Cardiac septum (tissue), 1 donor: ENCODE data around the gene ZNF346. TPM values are rescaled to one million over a fixed set of nuclear protein-coding genes. Genes with fewer than 3 reads are reported as not detected.
"Not testable (repeated sequence)": the region's sequence is repeated elsewhere in the genome, so short reads cannot be mapped to it uniquely, and the experiment has no call there.

Experiments used
- DNase-seq: peaks from one replicate; pipeline ENCODE4 v3.0.0-alpha.2; 2020; ENCODE audit warnings: low spot score
- intact Hi-C: fragments of 100-400 bp; cut with DNase I; formaldehyde crosslinking; loops from one replicate; pipeline ENCODE4 v1.14.0; 2022
- long read RNA-seq: library from polyadenylated mRNA; unstranded; transcript quantifications from one replicate; pipeline ENCODE4 v2.0.0, GENCODE V29; 2021
- total RNA-seq: library from RNA; stranded (reverse); fragmentation: NEBNext Ultra II Directional; extraction: Animal tissue kit (Norgen Biotek cat#: 25700); gene quantifications from one replicate; pipeline ENCODE4 v1.2.1, GENCODE V29; 2021
- donor health status: DM: no; HTN: no; CAD: no.

The ZNF346 gene, protein sequence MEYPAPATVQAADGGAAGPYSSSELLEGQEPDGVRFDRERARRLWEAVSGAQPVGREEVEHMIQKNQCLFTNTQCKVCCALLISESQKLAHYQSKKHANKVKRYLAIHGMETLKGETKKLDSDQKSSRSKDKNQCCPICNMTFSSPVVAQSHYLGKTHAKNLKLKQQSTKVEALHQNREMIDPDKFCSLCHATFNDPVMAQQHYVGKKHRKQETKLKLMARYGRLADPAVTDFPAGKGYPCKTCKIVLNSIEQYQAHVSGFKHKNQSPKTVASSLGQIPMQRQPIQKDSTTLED
- total RNA-seq = 9.1 TPM
- long read RNA-seq, transcript ZNF346-201 (7 exons, 2,314 nt) = major isoform, 7 of 10 reads
- long read RNA-seq, partial matches to known transcripts = 0 of 10 reads
- long read RNA-seq, other reads (novel, unspliced or antisense) = 2 of 10 reads

DNA sequence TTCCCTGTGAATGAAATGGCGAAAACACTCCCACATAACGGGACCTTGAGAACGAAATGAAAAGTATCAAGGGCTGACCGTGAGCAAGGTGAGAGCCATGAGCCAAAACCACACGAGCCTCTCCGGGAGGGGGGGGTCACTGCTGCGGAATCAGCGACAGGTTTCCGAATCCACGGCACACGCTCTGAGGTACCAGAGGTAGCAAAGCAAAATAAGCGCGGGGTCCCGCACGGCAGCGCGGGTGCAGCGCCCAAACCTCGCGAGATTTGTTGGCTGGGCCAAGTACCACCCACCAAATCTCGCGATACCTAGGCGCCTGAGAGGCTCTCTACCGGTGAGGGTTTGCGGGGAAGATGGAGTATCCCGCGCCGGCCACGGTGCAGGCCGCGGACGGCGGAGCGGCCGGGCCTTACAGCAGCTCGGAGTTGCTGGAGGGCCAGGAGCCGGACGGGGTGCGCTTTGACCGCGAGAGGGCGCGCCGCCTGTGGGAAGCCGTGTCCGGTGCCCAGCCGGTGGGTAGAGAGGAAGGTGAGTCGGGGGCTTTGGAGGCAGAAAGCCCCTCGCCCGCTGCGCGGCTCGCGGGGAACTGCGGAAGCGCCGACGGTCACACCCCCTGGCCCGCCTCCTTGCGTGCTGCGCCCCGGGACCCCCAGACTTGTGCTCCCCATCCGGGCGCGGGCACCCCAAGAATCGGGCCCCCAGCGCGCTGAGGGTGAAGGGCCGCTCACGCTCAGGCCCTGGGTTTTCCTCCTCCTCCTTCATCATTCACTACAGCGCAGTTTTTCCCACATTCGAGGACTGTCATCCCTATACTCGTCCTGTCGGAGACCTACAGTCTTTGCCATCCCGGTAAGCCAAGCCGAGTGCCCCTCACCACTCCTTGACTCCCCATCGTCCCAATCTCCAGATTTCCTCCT, at the start of gene ZNF346:
ZNF346 (plus strand) TSS at position 311 of the 917 bp plus-strand sequence; CDS start at position 354, 43 bp downstream.
- DNase-seq = peak; percentile 94
- intact Hi-C loops = loop anchor here (2.0 kb wide), 1 partner anchor 16 kb away; the partner anchor contains the start of gene UIMC1

DNA sequence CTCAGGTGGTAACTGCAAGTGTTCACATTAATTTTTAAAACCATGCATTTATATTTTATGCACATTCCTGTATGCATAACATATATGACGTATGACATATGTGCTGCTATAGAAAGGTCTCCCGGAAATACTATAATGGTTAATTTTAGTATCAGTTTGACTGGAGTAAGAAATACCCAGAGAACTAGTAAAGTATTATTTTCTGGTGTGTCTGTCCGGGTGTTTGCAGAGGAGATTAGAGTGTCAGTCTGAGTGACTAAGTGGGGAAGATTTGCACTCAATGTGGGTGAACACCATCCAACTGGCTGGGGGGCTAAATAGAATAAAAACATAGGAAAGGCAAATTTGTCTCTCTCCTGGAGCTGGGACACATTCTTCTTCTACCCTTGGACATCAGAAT, 42.8 kb upstream of the ZNF346 start:
- intact Hi-C loops = no loop called here

DNA sequence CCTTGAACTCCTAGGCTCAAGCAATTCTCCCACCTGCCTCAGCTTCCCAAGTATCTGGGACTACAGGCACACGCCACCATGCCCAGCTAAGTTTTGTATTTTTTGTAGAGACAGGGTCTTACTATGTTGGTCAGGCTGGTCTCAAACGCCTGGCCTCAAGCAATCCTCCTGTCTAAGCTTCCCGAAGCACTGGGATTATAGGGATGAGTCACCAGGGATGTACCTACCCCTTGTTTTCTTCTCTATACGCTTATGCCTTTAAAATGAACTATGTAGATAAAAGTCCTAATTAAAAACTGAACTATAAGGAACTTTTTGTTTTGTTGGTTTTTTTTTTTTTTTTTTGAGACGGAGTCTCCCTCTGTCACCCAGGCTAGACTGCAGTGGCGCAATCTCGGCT, 41.7 kb upstream of the ZNF346 start:
- intact Hi-C loops = no loop called here
- DNase-seq = no peak

More for the DNA sequence above, 42.8 kb upstream of the ZNF346 start:
- no peak for DNase-seq

DNA sequence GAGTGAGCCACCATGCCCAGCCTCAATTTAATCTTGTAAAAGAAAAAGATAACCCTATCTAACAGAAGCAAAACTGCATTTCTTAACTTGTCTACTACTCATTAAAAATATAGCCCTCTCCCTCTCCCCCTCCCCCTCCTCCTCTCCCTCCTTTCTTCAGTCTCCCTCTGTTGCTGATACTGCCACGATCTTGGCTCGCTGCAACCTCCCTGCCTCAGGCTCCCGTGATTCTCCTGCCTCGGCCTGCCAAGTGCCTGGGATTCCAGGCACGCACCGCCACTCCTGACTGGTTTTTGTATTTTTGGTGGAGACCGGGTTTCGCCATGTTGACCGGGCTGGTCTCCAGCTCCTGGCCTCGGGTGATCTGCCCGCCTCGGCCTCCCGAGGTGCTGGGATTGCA, 39.4 kb upstream of the ZNF346 start:
- intact Hi-C loops = not testable (repeated sequence)
- peak; percentile 78 for DNase-seq

DNA sequence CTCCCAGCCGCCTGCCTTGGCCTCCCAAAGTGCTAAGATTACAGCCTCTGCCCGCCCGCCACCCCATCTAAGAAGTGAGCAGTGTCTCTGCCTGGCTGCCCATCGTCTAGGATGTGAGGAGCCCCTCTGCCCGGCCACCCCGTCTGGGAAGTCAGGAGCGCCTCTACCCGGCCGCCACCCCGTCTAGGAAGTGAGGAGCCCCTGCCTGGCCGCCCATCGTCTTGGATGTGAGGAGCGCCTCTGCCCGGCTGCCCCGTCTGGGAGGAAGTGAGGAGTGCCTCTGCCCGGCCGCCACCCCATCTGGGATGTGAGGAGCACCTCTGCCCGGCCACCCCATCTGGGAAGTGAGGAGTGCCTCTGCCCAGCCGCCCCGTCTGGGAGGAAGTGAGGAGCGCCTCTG, 38.9 kb upstream of the ZNF346 start:
- DNase-seq, intact Hi-C loops: not testable (repeated sequence)

DNA sequence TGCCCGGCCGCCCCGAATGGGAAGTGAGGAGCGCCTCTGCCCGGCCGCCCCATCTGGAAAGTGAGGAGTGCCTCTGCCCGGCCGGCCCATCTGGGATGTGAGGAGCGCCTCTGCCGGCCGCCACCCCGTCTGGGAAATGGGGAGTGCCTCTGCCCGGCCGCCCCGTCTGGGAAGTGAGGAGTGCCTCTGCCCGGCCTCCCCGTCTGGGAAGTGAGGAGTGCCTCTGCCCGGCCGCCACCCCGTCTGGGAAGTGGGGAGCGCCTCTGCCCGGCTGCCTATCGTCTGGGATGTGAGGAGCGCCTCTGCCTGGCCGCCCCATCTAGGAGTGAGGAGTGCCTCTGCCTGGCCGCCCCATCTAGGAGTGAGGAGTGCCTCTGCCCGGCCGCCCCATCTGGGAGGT, 38.3 kb upstream of the ZNF346 start:
- intact Hi-C loops, DNase-seq: not testable (repeated sequence)

DNA sequence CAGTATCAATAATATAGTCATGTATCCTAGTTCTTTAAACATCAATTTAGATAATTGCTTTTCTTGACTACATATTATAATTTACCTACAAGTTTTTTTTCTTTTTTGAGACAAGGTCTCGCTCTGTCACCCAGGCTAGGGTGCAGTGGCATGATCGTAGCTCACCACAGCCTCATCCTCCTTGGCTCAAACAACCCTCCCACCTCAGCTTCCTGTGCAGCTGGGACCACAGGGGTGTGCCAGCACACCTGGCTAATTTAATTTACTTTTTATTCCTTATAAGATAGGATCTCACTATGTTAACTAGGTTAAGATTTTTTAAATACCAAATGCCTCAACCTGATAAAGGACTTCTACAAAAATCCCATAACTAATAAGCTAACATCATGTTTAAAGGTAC, 37.0 kb upstream of the ZNF346 start:
- DNase-seq = no peak
- intact Hi-C loops = no loop called here

DNA sequence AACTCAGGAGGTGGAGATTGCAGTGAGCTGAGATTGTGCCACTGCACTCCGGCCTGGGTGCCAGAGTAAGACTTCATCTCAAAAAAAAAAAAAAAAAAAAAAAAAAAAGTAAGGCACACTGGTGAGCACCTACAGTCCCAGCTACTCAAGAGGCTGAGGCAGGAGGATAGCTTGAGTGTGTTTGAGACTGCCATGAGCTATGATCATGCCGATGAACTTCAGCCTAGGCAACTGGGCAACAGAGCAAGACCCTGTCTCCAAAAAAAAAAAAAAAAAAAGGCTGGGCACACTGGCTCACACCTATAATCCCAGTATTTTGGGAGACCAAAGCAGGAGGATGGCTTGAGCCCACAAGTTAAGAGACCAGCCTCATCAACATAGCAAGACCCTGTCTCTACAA, 36.2 kb upstream of the ZNF346 start:
- no peak for DNase-seq
- intact Hi-C loops = no loop called here

DNA sequence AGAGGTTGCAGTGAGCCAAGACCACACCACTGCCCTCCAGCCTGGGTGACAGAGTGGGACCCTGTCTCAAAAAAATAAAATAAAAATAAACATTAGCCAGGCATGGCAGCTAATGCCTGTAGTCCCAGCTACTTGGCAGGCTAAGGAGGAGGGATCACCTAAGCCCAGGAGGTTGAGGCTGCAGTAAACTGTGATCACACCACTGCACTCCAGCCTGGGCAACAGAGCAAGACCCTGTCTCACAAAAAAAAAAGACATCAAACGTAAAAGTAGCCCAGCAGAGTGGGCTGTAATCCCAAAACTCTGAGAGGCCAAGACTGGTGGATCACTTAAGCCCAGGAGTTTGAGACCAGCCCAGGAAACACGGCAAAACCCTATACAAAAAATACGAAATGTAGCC, 34.9 kb upstream of the ZNF346 start:
- no peak for DNase-seq
- intact Hi-C loops = no loop called here

DNA sequence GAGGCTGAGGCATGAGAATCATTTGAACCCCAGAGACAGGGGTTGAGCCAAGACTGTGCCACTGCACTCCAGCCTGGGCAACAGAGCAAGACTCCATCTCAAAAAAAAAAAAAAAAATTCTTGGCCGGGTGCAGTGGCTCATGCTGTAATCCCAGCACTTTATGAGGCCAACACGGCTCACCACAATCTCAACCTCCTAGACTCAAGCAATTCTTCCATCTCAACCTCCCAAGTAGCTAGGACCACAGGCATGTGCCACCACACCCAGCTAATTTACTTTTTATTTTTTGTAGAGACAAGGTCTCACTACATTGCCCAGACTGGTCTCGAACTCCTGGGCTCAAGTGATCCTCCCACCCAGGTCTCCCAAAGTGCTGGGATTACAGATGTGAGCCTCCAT, 29.4 kb upstream of the ZNF346 start:
- intact Hi-C loops, DNase-seq: not testable (repeated sequence)

DNA sequence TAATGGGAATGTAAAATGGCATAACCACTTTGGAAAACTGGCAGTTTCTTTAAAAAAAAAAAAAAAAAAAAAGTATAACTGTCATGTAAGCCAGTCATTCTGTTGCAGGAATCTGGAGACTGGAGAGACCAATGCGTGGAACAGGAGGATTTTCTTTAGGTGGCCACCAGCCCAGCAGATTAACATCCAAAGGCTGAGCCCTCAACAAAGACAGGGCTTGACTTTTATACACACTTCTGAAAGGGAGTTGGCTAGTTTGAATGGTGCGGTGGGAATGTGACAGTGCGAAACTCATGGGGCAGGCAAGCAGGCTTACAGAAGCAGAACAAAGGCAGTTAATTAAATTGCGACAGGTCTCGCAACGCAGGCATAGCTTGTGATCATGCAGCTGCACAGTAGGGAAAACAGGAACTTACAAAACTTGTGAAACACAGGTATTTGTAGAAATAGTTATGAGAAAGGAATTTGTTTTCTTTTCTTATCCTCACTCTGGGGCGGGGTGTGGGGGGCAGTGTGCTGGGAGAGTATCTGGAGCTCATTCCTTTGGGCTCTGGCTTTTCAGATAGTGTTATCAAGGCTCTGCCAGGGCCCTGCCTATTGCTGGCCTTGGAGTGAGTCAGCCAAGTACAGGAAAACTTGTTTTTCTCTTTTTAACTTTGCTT, 27.9 kb upstream of the ZNF346 start:
- peak; percentile 87 for DNase-seq
- intact Hi-C loops = no loop called here

DNA sequence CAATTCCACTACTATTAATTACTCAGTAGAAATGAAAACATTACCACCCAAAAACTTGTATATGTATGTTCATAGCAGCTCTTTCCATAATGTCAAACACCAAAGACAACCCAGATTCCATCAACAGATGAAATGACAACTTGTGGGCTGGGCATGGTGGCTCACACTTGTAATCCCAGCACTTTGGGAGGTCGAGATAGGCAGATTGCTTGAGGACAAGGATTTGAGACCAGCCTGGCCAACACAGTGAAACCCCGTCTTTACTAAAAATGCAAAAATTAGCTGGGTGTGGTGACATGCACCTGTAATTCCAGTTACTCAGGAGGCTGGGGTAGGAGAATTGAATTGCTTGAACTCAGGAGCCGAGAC, 27.4 kb upstream of the ZNF346 start:
- intact Hi-C loops = no loop called here
- DNase-seq = no peak

DNA sequence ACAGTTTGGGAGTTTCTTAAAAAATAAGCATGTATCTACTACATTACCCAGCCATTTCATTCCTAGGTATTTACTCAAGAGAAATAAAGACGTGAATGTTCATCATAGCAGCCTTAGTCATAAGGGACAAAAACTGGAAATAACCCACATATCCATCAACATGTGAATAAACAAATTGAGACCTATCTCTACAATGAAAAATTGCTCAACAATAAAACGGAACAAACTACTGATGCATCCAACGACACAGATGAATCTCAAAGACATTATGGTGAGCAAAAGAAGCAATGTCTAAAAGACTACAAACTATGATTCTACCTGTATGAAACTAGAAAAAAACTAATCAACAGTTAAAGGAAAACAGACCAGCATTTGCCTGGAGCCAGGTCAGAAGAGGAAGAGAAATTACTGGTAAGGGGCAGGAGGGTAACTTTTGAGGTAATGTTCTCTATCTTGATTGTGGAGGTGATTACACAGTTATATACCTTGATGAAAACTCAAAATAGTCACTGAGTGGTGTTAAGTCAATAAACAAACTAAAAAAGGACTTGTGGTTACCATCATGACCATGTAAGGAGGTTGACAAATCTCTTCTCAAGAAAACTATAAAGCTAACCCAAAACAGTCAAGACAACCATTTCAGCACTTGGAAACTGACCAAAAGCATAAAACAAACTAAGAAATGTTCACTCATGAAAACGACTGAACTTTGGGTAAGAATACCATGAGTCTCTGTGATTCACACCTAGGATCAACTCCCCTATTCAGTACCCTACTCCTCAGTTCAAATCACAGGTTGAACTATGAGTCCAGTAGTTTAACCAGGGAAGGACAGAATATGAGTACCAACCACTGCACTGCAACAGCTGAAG, 26.4 kb upstream of the ZNF346 start:
- intact Hi-C loops = no loop called here
- no peak for DNase-seq

DNA sequence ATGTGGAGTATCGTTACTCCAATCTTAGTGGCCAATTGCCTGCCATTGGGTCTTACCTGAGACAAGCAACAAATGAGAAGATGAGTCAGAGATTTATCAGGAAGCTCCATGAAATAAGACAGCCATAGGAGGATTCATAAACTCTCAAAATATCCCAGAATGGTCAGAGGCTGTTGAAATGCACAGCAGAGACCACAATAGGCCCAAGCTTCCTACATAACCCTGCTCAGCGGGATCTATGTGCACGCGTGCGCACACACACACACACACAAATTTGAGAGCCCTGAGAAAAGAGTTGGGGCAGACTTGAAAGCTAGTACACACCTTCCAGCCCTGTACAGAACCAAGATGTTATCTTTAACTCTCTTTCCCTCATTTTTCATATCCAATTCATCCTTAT, 25.7 kb upstream of the ZNF346 start:
- intact Hi-C loops = no loop called here
- no peak for DNase-seq

DNA sequence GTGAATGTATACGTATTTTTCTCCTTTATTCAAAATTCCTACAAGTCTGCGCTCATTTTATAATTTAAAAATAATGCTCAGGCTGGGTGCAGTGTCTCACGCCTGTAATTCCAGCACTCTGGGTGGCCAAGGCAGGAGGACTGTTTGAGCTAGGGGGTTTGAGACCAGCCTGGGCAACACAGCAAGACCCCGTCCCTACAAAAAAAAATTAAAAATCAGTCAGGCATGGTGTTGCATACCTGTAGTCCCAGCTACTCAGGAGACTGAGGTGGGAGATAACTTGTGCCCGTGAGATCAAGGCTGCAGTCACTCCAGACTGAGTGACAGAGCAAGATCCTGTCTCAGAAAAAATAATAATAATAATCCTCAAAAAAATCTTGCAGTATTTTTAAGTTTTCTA, 23.7 kb upstream of the ZNF346 start:
- no peak for DNase-seq
- intact Hi-C loops = no loop called here

DNA sequence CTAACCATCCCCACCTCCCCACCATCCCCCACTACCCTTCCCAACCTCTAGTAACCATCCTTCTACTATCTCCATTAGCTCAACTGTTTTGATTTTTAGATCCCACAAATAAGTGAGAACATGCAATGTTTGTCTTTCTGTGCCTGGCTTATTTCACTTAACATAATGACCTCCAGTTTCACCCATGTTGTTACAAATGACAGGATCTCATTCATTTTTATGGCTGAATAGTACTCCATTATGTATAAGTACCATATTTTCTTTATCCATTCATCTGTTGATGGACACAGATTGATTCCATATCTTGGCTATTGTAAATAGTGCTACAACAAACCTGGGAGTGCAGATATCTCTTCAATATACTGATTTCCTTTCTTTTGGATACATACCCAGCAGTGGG, 23.0 kb upstream of the ZNF346 start:
- intact Hi-C loops, DNase-seq: not testable (repeated sequence)

DNA sequence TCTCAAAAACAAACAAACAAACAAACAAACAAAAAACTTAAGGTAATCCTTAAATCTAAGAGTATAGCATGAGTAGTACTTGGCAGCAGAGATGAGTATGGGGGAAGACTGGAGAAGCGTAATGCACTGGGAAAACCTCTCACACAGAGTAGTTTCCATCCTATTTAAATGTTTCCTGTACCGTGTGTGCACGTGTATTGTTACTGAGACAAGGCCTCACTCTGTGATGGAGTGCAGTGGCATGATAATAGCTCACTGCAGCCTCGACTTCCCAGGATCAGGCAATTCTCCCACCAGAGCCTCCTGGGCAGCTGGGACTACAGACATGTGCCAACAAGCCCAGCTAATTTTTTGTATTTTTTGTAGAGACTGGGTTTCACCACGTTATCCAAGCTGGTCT, 18.8 kb upstream of the ZNF346 start:
- intact Hi-C loops = no loop called here
- no peak for DNase-seq

DNA sequence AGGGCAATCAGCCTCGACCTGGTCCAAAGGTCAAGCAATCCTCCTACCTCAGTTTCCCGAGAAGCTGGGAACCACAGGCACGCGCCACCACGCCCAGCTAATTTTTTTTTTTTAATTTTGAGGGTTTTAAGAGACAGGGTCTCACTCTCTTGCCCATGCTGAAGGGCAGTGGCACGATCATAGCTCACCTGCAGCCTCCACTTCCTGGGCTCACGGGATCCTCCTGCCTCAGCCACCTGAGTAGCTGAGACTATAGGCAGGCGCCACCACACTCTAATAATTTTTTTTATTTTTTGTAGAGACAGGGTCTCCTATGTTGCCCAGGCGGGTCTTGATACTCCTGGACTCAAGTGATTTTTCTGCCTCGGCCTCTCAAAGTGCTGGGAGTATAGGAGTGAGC, 17.5 kb upstream of the ZNF346 start:
- intact Hi-C loops = no loop called here
- DNase-seq = no peak

DNA sequence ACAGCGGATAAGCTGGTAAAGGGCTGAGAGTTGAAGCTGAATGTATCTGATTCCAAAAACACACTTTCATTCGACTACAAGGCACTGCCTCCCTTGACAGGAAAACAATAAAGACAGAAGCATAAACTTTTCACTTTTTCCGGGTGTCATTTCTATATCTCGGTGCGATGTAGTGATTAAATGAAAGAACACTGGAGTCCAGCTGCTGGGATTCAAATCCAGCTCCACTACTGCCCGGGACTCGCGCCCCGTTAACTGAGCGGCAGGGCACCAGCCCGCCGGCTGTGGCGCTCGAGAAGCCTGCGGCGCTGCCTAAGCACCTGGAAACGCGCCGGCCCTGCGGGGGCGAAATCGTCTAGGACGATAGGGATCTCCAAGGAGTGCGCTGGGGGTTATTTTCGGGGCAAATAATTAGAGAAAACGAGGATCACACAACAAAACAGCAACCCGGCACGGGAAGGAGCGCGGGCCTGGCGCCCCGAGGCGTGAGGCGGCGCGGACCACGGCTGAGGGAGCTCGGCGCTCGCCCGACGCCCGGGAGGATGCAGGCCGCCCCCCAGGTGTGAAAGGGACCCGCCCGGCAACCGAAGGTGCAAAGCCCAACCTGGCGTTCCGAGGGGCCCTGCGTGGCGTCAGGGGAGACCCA, 16.8 kb upstream of the ZNF346 start:
- intact Hi-C loops = loop anchor here (2.0 kb wide), 2 partner anchors 17 to 469 kb away; partner anchors contain the start of genes RNF44 and ZNF346
- DNase-seq = peak; percentile 91
